GM10248 (cell line): Measurements from ENCODE around the gene ZNF423.
A peak's percentile ranks its signal among the peaks of the same experiment; 100 is the strongest.

ENCODE experiments used
- CTCF ChIA-PET: fragments of 300-600 bp; sonication (Branson Sonifier 250); formaldehyde crosslinking; extraction: SDS; loops from one replicate; lab custom pipeline; 2021; ENCODE audit warnings: antibody characterized with exemption; lab: Yijun Ruan, JAX
- POLR2A ChIA-PET: fragments of 350-650 bp; sonication (Branson Sonifier 250); formaldehyde crosslinking; extraction: SDS; loops from one replicate; lab custom pipeline; 2020; ENCODE audit warnings: antibody characterized with exemption; lab: Yijun Ruan, JAX
- DNase-seq: peaks from one replicate; pipeline ENCODE4 v3.0.0; 2012; ENCODE audit errors: extremely low spot score
- CTCF ChIP-seq: IDR thresholded peaks from 2 replicates; pipeline ENCODE4 v1.5.1; 2012; ENCODE audit warnings: mild to moderate bottlenecking, low read depth; ENCODE audit errors: extremely low read depth, missing control alignments, control extremely low read depth

Gene ZNF423

GRCh38 chr16:49494891-49495566, 360.9 kb downstream of the ZNF423 start:
- POLR2A ChIA-PET: no interaction called here
- TF ChIP-seq CTCF: no peak

GRCh38 chr16:49494474-49494873, 361.4 kb downstream of the ZNF423 start:
- ChIA-PET CTCF (interaction anchor here (1.6 to 1.9 kb wide), 2 partner anchors 98 to 102 kb away, joined by 5 read pairs; no protein-coding TSS in a partner anchor), POLR2A (no interaction called here)
- DNase-seq: no peak
- no peak for TF ChIP-seq CTCF

More at GRCh38 chr16:49494891-49495566, 360.9 kb downstream of the ZNF423 start:
- CTCF ChIA-PET: interaction anchor here (1.9 kb wide), 1 partner anchor 98 kb away, joined by 5 read pairs; no protein-coding TSS in a partner anchor
- no peak for DNase-seq

GRCh38 chr16:49493836-49494235, 362.1 kb downstream of the ZNF423 start:
- no peak for TF ChIP-seq CTCF
- CTCF ChIA-PET: interaction anchor here (1.0 to 1.9 kb wide), 4 partner anchors 12 to 102 kb away, joined by 3 to 5 read pairs (median 4); no protein-coding TSS in a partner anchor
- no peak for DNase-seq
- POLR2A ChIA-PET: no interaction called here

GRCh38 chr16:49492896-49493626, 362.9 kb downstream of the ZNF423 start:
- ChIA-PET POLR2A (interaction anchor here (0.6 kb wide), 1 partner anchor 820 kb away, joined by 8 read pairs; no protein-coding TSS in a partner anchor), CTCF (interaction anchor here (1.0 to 1.9 kb wide), 5 partner anchors 13 to 103 kb away, joined by 3 to 5 read pairs (median 4); no protein-coding TSS in a partner anchor)
- no peak for TF ChIP-seq CTCF
- no peak for DNase-seq

- peak; percentile 83 for DNase-seq
- CTCF ChIA-PET: interaction anchor here (1.1 to 1.3 kb wide), 5 partner anchors 12 to 101 kb away, joined by 3 to 4 read pairs (median 3); no protein-coding TSS in a partner anchor
- POLR2A ChIA-PET: no interaction called here
- peak; percentile 72 for TF ChIP-seq CTCF
Observed at GRCh38 chr16:49491771-49492761, 363.8 kb downstream of the ZNF423 start.
